WI38 (cell line): ENCODE results near the gene METTL22.

Source experiments
- H3K4me3 ChIP-seq: 2 replicates; pipeline ENCODE4 v1.5.1; 2011; ENCODE audit warnings: low read depth, mild to moderate bottlenecking, control low read depth, low read length
- CTCF ChIP-seq: IDR thresholded peaks from 2 replicates; pipeline ENCODE4 v1.5.1; 2012; ENCODE audit warnings: low read depth, mild to moderate bottlenecking, control low read depth, low read length

METTL22 gene

GRCh38 chr16:8625491-8626087 is 4.1 kb downstream of the METTL22 start:
- no peak overlapping the region for H3K4me3 ChIP-seq
- no peak for TF ChIP-seq CTCF

DNA sequence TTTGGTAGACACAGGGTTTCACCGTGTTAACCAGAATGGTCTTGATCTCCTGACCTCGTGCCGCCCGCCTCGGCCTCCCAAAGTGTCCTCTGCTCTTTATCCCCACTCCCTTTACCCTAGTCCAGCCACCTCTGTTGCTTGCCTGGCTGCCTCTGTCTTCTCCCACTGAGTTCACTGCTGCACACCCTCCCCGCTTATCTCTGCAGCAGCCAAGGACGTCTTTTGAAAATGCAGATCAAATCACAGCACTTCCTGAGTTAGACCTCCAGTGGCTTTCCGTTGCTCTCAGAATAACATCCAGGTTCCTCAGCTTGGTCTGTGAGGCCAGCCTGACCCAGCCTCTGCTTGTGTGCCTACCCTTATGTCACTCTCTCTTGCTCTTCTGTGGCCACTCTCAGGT is 5.4 kb downstream of the METTL22 start:
- no peak overlapping the region for H3K4me3 ChIP-seq
- no peak for TF ChIP-seq CTCF

DNA sequence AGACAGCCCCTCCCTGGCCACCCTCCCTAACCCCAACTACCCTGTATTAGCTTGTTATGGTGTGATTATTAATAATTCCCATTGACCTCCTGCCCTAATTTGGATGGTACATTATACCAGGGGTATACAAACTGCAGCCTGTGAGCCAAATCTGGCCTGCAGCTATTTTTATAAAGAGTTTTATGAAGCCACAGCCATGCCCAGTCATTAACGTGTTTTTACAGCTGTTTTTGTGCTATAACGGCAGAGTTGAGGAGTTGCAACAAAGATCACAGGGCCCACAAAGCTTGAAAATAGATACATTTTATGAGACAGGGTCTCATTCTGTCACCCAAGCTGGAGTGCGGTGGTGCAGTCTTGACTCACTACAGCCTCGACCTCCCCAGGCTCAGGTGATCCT is 6.0 kb downstream of the METTL22 start:
- no peak overlapping the region for H3K4me3 ChIP-seq
- no peak for TF ChIP-seq CTCF

- no peak for TF ChIP-seq CTCF
- H3K4me3 ChIP-seq, result no peak overlapping the region
Measured at GRCh38 chr16:8628981-8629725, 7.7 kb downstream of the METTL22 start.

- TF ChIP-seq CTCF, result no peak
- H3K4me3 ChIP-seq, result no peak overlapping the region
Measured at GRCh38 chr16:8630255-8630953, 8.9 kb downstream of the METTL22 start.

DNA sequence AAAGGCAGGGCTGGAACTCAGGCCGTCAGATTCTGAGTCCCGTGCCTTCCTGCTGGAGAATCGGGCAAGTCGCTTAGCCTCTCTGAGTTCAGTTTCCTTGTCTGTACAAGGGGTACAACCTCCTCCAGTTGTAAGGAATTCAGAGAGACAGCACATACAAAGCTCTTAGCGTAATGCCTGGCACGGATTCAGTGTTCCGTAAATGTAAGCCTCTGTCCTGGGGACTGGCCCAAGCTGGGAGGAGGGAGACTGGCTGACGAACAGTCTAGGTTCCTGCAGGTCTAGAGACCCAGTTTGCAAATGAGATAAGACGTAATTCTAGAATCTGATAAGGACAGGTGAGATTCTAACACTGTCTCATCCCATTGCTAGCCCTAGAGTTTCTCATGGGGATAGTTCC is 9.9 kb downstream of the METTL22 start:
- no peak overlapping the region for H3K4me3 ChIP-seq
- TF ChIP-seq CTCF, result no peak
